PC-3 (cell line): ENCODE results near the gene MCM3. TPM values are rescaled to one million over a fixed set of nuclear protein-coding genes. Genes with fewer than 3 reads are reported as not detected.

ENCODE experiments used
- ATAC-seq: fragments of 200-7000 bp; cut with Tn5 transposase; 2 replicates; pipeline ENCODE4 v1.9.1; 2020; ENCODE audit warnings: mild to moderate bottlenecking, moderate library complexity
- BruUV-seq: library from RNA; stranded (reverse); fragments of 400-500 nt; replicated peaks from 2 replicates; lab custom pipeline; 2021; lab: Mats Ljungman, UMichigan
- CTCF ChIA-PET: fragments of 300-600 bp; sonication (Branson Sonifier 250); formaldehyde crosslinking; loops from one replicate; lab custom pipeline; 2022; ENCODE audit warnings: antibody characterized with exemption; lab: Charles Lee
- POLR2A ChIA-PET: fragments of 300-600 bp; sonication (Branson Sonifier 250); formaldehyde crosslinking; loops from one replicate; lab custom pipeline; 2022; ENCODE audit warnings: antibody characterized with exemption; ENCODE audit not compliant: unreplicated experiment; lab: Charles Lee
- DNase-seq: peaks from one replicate; pipeline ENCODE4 v3.0.0-alpha.2; 2015
- H2AFZ ChIP-seq: fragments of 300-600 bp; sonication (generic); 2 replicates; pipeline ENCODE4 v1.6.0; 2016; ENCODE audit warnings: antibody characterized with exemption, low read length
- H3F3A ChIP-seq: fragments of 300-600 bp; sonication (generic); one replicate; pipeline ENCODE4 v1.6.0; 2017; ENCODE audit warnings: antibody characterized with exemption, low read length, control low read depth, mild to moderate bottlenecking; ENCODE audit not compliant: unreplicated experiment
- H3K27ac ChIP-seq: fragments of 300-600 bp; sonication (generic); 2 replicates; pipeline ENCODE4 v1.5.1; 2016; ENCODE audit warnings: mild to moderate bottlenecking, low read length
- H3K27me3 ChIP-seq: fragments of 300-600 bp; sonication (generic); 2 replicates; pipeline ENCODE4 v1.6.1; 2016; ENCODE audit warnings: low read length, mixed read lengths
- H3K36me3 ChIP-seq: fragments of 300-600 bp; sonication (generic); 2 replicates; pipeline ENCODE4 v1.6.1; 2016; ENCODE audit warnings: low read depth, mixed run types, low read length, mixed read lengths
- H3K4me1 ChIP-seq: fragments of 300-600 bp; sonication (generic); 2 replicates; pipeline ENCODE4 v1.5.1; 2016; ENCODE audit warnings: low read length; ENCODE audit not compliant: insufficient read depth
- H3K4me2 ChIP-seq: fragments of 300-600 bp; sonication (generic); 2 replicates; pipeline ENCODE4 v1.6.0; 2016; ENCODE audit warnings: low read length
- H3K4me3 ChIP-seq: fragments of 300-600 bp; sonication (generic); 2 replicates; pipeline ENCODE4 v1.5.1; 2016; ENCODE audit warnings: mild to moderate bottlenecking, low read length, mixed read lengths
- H3K79me2 ChIP-seq: fragments of 300-600 bp; sonication (generic); 2 replicates; pipeline ENCODE4 v1.6.1; 2017; ENCODE audit warnings: low read length, mixed read lengths
- H3K9ac ChIP-seq: fragments of 300-600 bp; sonication (generic); 2 replicates; pipeline ENCODE4 v1.6.0; 2016; ENCODE audit warnings: mild to moderate bottlenecking, low read length
- H3K9me2 ChIP-seq: fragments of 300-600 bp; sonication (generic); replicated peaks from 2 replicates; pipeline ENCODE4 v1.6.1; 2016; ENCODE audit warnings: mixed run types, low read length, mixed read lengths
- H3K9me3 ChIP-seq: fragments of 300-600 bp; sonication (generic); 2 replicates; pipeline ENCODE4 v1.6.1; 2016; ENCODE audit warnings: low read length, mixed read lengths
- H4K20me1 ChIP-seq: fragments of 300-600 bp; sonication (generic); 2 replicates; pipeline ENCODE4 v1.6.1; 2016; ENCODE audit warnings: low read length, mixed read lengths
- CTCF ChIP-seq: fragments of 300-600 bp; sonication (generic); conservative IDR thresholded peaks from 2 replicates; pipeline ENCODE4 v1.5.1; 2017; ENCODE audit warnings: antibody characterized with exemption, low read depth, mild to moderate bottlenecking, low read length
- EZH2 ChIP-seq: fragments of 300-600 bp; sonication (generic); IDR thresholded peaks from one replicate; pipeline ENCODE4 v1.6.1; 2017; ENCODE audit warnings: antibody characterized with exemption, mild to moderate bottlenecking, low read length; ENCODE audit not compliant: unreplicated experiment
- EZH2phosphoT487 ChIP-seq: fragments of 300-600 bp; sonication (generic); IDR thresholded peaks from 2 replicates; pipeline ENCODE4 v1.6.1; 2018; ENCODE audit warnings: mild to moderate bottlenecking, antibody characterized with exemption, low read length, borderline replicate concordance
- intact Hi-C: fragments of 100-400 bp; cut with micrococcal nuclease; formaldehyde crosslinking; loops from 2 replicates; pipeline ENCODE4 v1.9.0; 2023
- total RNA-seq: library from RNA; depleted of rRNA; stranded (reverse); fragments of >200 nt; gene quantifications from 2 replicates; pipeline ENCODE4 v1.2.3, GENCODE V29; 2014

Gene MCM3
- total RNA-seq, 1 experiment from 2014 or later, result 201 TPM

GRCh38 chr6:52263709-52264540 is 20.6 kb downstream of the MCM3 start:
- Histone ChIP-seq H4K20me1 (0 out of 2 replicates have a peak, but pooled peaks cover 10% of the 10 kb centered on the region), H3F3A (no peaks in the 10 kb centered on the region), H3K27ac (no peak overlapping the region), H2AFZ (no peak overlapping the region), H3K9me3 (no peaks in the 10 kb centered on the region), H3K4me1 (peaks cover 15% of the 10 kb centered on the region), H3K4me2 (no peak overlapping the region), H3K27me3 (no peaks in the 10 kb centered on the region), H3K9me2 (no peaks in the 10 kb centered on the region), H3K36me3 (peaks cover 69% of the 10 kb centered on the region), H3K9ac (no peak overlapping the region), H3K4me3 (no peak overlapping the region), H3K79me2 (no peaks in the 10 kb centered on the region)
- DNase-seq (peak; percentile 76), ATAC-seq (peak; percentile 62)
- TF ChIP-seq EZH2phosphoT487 (no peak), CTCF (peak; percentile 94), EZH2 (no peak)
- intact Hi-C loops, result loop anchor here (1.0 to 2.0 kb wide), 2 partner anchors 29 to 101 kb away; no protein-coding TSS in a partner anchor
- ChIA-PET CTCF (no interaction called here), POLR2A (no interaction called here)
- TSS peak; percentile 46 for BruUV-seq

GRCh38 chr6:52262620-52263344 is 21.8 kb downstream of the MCM3 start:
- no peak for DNase-seq
- H3K9me2 ChIP-seq, result no peaks in the 10 kb centered on the region
- H3K79me2 ChIP-seq, result no peaks in the 10 kb centered on the region
- ChIA-PET POLR2A (no interaction called here), CTCF (no interaction called here)
- H3K9me3 ChIP-seq, result no peaks in the 10 kb centered on the region
- peaks cover 59% of the 10 kb centered on the region for H3K36me3 ChIP-seq
- no peak overlapping the region for H3K4me3 ChIP-seq
- peaks cover 15% of the 10 kb centered on the region for H3K4me1 ChIP-seq
- H2AFZ ChIP-seq, result no peak overlapping the region
- ATAC-seq, result no peak
- no peaks in the 10 kb centered on the region for H3K27me3 ChIP-seq
- no TSS peak for BruUV-seq
- intact Hi-C loops, result loop anchor here (1.0 to 2.0 kb wide), 2 partner anchors 28 to 99 kb away; no protein-coding TSS in a partner anchor
- TF ChIP-seq EZH2phosphoT487 (no peak), CTCF (no peak), EZH2 (no peak)
- no peak overlapping the region for H3K9ac ChIP-seq
- H3F3A ChIP-seq, result no peaks in the 10 kb centered on the region
- H4K20me1 ChIP-seq, result 0 out of 2 replicates have a peak, but pooled peaks cover 7% of the 10 kb centered on the region
- no peak overlapping the region for H3K4me2 ChIP-seq
- H3K27ac ChIP-seq, result no peak overlapping the region
